SH-SY5Y (cell line): ENCODE data around the gene PTPRJ.

Source experiments
- GATA2 ChIP-seq: IDR thresholded peaks from 2 replicates; pipeline ENCODE4 v1.6.1; 2011; ENCODE audit warnings: mild to moderate bottlenecking, low read depth, low read length
- GATA3 ChIP-seq: IDR thresholded peaks from 2 replicates; pipeline ENCODE4 v1.6.1; 2011; ENCODE audit warnings: low read depth, mild to moderate bottlenecking, low read length, moderate library complexity

DNA sequence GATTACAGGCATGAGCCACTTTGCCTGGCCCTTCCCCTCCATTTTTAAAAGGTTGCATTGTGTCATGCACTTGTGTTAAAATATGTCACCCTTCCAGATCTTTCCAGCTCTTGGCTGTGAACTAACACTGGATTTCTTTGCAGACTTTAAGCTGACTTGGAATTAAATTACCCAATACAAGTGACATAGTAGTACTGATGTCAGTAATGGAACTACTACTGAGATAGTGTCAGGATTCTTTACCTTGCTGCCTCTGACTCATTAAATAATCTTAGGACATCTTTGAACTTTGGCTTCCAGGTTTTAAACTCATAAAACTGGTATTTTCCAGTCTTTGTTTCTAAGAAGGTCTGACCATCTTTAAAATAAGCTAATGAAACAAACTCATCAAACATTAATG is 184.5 kb downstream of the PTPRJ start:
- no peak for TF ChIP-seq GATA2
- no peak for TF ChIP-seq GATA3
